Measurements from ENCODE around the gene RNASE11. TPM values are rescaled to one million over a fixed set of nuclear protein-coding genes. Genes with fewer than 3 reads are reported as not detected.

The RNASE11 gene
- total RNA-seq, 1 donor from 2014 or later: not detected

DNA sequence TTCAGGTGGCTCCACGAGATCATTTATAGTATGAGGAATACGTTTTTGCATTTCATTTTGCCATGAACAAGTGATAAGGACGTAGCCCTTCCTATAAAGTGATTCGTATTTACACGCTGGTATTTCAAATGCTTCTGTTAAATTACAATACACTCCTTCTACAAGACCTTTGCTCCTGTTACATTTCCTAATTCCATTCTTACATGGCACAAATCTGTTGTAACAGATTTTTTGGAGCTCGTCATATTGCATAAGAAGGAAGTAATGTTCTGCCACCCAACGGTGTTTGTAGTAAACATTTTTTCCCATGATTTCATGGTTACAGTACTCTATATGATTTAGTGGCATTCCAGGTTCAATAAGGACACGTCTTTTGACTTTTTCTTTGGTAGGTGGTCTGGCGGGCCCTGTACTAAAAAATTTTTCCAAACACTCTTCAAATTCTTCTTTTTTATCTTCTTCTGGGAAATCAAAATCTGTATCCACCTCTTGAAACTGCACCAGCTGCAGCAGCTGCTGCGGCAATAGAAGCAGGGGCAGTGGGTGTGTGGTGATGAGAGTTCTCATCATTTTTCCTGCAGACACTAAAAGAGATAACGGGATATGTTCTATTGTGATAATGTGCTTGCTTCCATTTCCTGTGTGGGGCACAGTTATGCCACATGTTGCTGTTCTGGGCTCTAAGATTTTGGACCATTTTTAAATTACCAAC lies 31.1 kb downstream of the RNASE11 start:
- DNase-seq (no peak), ATAC-seq (no peak)
- intact Hi-C loops (cut with micrococcal nuclease): no loop called here

GRCh38 chr14:20555845-20556244 lies 32.0 kb downstream of the RNASE11 start:
- DNase-seq (no peak), ATAC-seq (no peak)
- intact Hi-C loops (cut with micrococcal nuclease): no loop called here

DNA sequence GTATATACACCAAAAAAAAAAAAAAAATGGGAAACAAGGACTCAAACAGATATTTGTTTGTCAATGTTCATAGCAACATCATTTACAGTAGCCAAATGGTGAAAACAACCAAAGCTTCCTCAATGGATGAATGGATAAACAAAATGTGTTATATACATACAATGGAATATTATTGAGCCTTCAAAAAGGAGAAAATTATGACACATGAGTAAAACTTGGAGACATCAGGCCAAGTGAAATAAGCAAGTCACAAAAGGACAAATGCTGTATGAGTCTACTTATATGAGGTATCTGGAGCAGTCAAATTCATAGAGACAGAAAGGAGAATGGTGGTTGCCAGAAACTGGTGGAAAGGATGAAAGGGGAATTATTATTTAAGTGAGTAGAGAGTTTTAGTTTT lies 34.8 kb downstream of the RNASE11 start:
- intact Hi-C loops (cut with micrococcal nuclease): no loop called here
- ATAC-seq: no peak
- no peak for DNase-seq

DNA sequence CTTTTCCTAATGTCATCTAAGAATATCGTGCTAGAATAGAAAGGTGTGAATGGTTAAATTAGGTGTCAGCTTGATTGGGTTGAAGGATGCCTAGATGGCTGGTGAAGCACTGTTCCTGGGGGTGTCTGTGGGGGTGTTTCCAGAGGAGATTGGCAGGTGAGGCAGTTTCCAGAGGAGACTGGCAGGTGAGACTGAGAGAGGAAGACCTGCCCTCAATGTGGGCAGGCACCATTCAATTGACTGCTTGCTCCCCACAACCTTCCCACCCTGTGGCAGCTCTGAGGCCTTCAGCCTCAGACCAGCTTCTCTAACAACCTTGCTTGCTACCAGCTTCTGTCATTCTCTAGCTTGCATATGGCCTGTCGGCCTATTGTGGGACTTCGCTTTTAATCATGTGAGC lies 36.2 kb downstream of the RNASE11 start:
- no peak for DNase-seq
- ATAC-seq: no peak
- intact Hi-C loops (cut with micrococcal nuclease): no loop called here

GRCh38 chr14:20550926-20551325 lies 36.9 kb downstream of the RNASE11 start:
- DNase-seq (no peak), ATAC-seq (no peak)
- intact Hi-C loops (cut with micrococcal nuclease): no loop called here

DNA sequence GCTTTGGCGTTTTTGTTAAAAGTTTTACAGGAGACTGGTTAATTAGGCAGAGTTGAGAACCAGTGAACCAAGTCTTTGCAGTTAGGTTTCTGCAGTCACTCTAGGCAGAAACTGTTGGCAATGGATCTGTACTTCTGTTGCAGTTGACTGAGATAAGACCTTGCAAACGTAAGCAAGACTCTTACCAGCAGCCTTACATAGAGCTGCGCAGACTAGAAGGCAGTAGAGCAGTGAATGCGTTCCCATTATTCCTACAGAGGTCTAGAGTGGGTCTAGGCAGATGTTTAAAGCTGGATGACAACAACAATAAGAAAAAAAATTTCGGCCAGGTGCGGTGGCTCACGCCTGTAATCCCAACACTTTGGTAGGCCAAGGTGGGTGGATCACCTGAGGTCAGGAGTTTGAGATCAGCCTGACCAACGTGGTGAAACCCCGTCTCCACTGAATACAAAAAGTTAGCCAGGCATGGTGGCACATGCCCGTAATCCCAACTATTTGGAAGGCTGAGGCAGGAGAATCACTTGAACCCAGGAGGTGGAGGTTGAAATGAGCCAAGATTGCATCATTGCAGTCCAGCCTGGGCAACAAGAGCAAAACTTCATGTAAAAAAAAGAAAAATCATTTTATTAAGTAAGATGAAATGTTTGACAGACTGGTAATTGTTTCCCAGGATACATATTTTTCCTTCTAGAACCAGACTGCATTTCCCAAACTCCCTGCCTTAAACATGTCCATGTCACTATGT lies 39.2 kb downstream of the RNASE11 start:
- intact Hi-C loops (cut with micrococcal nuclease): no loop called here
- DNase-seq: no peak

GRCh38 chr14:20546877-20547276 lies 40.9 kb downstream of the RNASE11 start:
- no peak for ATAC-seq
- no peak for DNase-seq
- intact Hi-C loops (cut with micrococcal nuclease): no loop called here

More for the DNA sequence above, 39.2 kb downstream of the RNASE11 start:
- ATAC-seq: no peak

GRCh38 chr14:20539906-20540305 lies 47.9 kb downstream of the RNASE11 start:
- intact Hi-C loops (cut with micrococcal nuclease): no loop called here

More at GRCh38 chr14:20539906-20540305, 47.9 kb downstream of the RNASE11 start:
- DNase-seq (no peak), ATAC-seq (no peak)

Other genes with a start within 250 kb of the RNASE11 start
- gene PARP2, start 244.4 kb downstream of the RNASE11 start, total RNA-seq: 17.5 TPM
- gene TEP1, start 174.5 kb downstream of the RNASE11 start, total RNA-seq: 10.5 TPM
- gene KLHL33, start 151.8 kb downstream of the RNASE11 start, total RNA-seq: 0.77 TPM
- gene OSGEP, start 133.2 kb downstream of the RNASE11 start, total RNA-seq: 15.3 TPM
- gene APEX1, start 132.8 kb downstream of the RNASE11 start, total RNA-seq: 68.2 TPM
- 17.7 TPM for gene PIP4P1, start 126.6 kb downstream of the RNASE11 start, total RNA-seq
- 6.5 TPM for gene PNP, start 118.6 kb downstream of the RNASE11 start, total RNA-seq
- 0.22 TPM for gene RNASE10, start 82.5 kb downstream of the RNASE11 start, total RNA-seq
- not detected for gene RNASE9, start 27.0 kb downstream of the RNASE11 start, total RNA-seq
- gene RNASE12, start 3.4 kb upstream of the RNASE11 start, total RNA-seq: not detected
- not detected for gene OR6S1, start 53.7 kb upstream of the RNASE11 start, total RNA-seq
- 8.1 TPM for gene RNASE4, start 96.6 kb upstream of the RNASE11 start, total RNA-seq
- gene ANG, start 100.8 kb upstream of the RNASE11 start, total RNA-seq: 4.0 TPM
- not detected for gene EDDM3A, start 157.9 kb upstream of the RNASE11 start, total RNA-seq
- gene EDDM3B, start 180.4 kb upstream of the RNASE11 start, total RNA-seq: not detected
- 6.1 TPM for gene RNASE6, start 193.3 kb upstream of the RNASE11 start, total RNA-seq
- gene RNASE1, start 214.8 kb upstream of the RNASE11 start, total RNA-seq: 283 TPM

Measured in left ventricle myocardium superior (tissue), 1 donor.